Fibroblast of skin of left quadriceps (primary cell): ENCODE results near the gene UCK2.

Source experiments
- DNase-seq, 2 experiments: peaks; one replicate each; pipeline ENCODE4 v3.0.0-alpha.2; 2013; ENCODE audit warnings: low read depth in 2 of 2

UCK2 gene

DNA sequence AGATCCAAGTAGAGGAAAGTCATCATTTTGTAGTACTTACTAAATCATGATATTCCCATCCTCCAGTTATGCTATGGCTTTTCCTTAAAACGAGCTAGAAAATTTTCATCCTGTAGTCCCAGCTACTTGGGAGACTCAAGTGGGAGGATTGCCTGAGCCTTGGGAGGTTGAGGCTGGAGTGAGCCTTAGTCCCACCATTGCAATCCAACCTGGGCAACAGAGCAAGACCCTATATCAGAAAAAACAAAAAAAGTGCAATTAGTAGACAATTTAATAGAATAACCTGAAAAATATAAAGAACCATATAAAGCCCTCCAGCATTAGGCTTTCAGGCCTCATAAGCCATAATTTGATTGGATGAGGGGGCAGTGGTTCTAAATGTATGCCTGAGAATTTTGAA lies 6.8 kb downstream of the UCK2 start:
- DNase-seq = no peak

DNA sequence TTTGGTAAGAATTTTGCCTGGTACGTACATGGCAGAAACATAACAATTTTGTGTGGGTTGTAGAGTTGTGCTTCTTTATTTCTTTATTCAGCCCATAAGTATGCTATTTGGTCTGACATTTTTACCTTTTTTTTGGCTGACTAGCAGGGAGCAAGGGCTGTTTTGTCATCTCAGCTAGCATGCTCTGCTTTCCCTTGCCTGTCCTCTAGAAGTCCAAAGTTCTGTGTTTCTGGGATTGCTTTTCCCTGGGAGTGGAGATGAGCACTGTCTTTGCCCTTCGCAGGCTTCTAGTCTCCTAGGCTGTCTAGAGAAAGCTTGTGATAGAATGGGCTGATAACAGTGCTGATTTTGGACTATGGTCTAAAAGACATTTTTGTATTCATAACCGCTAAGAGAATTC lies 7.5 kb downstream of the UCK2 start:
- no peak for DNase-seq

DNA sequence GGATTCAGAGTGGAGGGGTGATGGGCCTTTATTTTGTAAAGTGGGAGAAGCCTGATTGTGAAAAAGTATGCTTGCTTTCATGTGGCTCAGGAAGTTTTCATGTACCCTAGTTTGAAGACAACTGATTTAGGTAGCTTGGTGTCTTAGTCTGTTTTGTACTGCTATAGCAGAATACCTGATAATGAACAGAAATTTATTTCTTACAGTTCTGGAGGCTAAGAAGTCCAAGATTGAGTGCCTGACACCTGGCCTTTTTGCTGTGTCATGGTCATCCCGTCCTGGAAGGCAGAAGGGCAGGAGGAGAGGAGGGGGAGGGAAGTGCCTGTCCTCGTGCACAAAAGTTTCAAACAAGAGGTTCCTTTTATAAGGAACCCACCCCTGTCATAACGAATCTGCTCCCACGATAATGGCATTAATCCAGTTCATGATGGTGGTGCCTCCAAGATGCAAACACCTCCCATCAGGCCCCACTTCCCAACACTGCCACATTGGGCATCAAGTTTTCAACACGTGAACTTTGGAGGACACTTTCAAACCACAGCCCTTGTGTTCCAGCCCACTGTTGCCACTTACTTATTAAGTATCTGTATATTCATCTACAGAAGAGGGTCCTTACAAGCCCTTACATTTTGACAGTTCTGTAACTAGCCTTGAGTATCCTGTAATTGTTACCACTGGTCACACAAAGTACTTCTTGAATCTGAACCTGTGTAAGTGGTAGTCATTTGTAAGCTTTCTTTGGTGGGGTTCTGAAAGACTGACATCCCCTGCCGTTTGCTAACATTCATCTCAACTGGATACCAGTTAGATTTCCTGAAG lies 9.5 kb downstream of the UCK2 start:
- DNase-seq = no peak

DNA sequence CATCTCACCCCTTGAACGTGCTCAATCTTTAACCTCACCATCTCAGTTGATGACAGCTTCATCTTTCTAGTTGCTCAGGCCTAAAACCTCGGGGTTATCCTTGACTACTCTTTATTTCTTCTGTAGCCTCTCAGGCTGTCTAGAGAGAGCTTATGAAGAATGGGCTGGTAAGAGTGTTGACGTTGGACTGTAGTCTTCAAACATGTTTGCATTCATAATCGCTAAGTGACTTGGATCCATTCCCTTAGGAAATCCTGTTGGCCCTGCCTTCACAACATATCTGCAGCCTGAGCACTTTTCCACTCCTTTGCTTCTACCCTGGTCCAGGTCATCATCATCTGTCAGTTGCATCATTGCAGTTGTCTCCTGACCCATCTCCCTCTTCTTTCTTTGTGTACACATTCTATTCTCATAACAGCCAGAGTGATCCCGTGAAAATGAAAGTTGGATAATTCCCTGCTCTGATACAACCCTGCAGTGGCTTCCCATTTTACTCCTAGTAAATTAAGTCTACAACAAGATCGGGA lies 10.5 kb downstream of the UCK2 start:
- no peak for DNase-seq

DNA sequence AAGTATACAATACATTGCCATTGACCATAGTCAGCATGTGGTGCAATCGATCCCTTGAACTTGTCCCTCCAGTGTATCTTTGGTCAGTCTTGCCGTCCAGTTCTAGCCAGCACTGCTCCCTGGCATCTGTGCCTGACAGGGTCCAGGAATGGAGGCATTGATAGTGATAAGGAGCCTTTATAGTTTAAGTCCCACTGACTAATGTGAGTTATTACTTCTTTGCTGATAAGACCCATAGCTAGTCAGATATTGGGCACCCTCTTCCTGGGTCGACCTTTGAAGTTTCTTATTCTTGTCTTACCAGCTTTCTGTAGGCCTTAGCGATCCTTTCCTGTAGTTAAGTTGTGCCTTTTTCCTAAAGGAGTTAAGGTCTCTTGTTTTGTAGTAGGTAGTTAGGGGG lies 13.0 kb downstream of the UCK2 start:
- DNase-seq = no peak

DNA sequence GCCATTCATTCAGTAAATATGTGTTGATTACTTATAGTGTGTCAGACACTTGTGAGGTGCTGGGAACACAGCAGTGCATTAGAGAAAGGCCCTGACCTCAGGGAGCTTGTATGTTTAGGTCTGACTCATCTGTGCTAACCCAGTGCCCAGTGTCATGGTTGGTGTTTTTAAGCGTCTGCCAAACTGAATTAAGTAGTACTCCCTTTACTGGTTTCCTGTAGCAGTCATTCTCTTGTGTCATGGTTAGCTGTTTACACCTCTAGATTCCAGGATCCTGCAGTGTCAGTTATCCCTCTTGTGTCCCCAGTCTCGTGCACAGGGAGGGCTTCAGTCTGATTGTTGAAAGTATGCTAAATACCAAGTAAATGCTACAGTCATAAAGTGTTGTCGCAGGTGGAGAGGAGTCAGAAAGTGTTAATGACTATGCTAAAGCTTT lies 14.2 kb downstream of the UCK2 start:
- DNase-seq = no peak

DNA sequence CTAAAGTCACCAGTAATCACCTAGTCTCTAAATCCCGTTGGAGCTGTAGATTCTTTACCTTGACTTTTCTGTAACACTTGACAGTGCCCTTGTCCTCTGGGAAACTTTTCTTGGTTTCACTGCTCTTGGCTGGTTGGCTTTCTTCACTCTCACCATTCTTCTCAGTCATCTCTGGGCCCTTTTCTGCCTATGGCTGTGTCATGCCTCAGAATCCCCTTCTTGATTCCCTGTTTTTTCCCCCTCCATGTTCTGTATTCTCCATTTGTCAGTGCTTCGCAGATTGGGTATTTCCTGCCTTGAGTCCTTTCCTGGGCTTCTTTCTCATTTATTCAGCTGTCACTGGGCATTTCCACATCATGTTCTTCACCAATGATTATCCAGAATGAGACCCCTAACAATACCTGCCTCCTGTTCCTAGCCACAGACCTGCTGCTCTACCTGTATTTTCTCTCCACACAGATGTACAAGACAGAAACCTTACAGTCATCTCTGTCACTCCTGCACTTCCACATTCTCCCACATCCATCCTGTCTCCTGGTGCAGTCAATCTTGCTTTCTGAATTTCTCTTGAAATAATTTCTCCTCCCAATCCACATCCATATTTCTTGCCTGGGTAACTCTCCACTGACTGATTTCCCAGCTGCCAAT lies 14.7 kb downstream of the UCK2 start:
- no peak for DNase-seq

DNA sequence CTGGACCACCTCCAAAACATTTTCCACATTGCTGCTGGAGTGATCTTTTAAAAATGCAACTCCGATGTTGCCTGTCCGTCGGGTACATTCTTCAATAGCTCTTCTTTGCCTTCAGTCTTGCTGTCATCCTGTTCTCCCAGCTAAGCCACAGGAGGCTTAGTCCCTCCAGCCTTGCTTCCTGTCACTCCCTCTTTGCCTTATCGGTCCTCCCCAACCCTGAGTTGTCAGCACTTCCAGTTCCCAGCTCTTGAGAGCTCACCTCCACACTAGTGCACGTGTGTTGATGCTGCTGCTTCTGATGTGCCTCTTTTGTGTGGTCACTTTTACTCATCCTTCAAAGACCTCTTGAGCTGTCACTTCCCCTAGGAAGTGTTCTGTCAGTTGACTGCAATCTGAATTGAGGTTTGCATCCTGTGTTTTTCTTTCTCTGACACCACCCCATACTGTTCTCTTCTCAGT lies 15.3 kb downstream of the UCK2 start:
- no peak for DNase-seq

DNA sequence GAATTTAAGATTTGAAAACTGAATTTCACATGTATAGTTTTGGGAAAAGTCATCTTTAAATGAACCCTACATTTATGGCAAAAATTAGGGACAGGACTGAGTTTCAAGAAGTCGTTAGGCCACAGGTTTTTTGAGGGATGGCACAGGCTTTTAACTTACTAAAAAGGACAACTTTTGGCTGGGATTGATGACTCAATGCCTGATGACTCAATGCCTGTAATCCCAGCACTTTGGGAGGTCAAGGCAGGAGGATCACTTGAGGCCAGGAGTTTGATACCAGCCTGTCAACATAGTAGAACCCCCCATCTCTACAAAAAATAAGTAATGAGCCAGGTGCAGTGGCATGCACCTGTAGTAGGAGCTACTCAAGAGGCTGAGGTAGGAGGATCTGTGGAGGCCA lies 15.9 kb downstream of the UCK2 start:
- DNase-seq = no peak

DNA sequence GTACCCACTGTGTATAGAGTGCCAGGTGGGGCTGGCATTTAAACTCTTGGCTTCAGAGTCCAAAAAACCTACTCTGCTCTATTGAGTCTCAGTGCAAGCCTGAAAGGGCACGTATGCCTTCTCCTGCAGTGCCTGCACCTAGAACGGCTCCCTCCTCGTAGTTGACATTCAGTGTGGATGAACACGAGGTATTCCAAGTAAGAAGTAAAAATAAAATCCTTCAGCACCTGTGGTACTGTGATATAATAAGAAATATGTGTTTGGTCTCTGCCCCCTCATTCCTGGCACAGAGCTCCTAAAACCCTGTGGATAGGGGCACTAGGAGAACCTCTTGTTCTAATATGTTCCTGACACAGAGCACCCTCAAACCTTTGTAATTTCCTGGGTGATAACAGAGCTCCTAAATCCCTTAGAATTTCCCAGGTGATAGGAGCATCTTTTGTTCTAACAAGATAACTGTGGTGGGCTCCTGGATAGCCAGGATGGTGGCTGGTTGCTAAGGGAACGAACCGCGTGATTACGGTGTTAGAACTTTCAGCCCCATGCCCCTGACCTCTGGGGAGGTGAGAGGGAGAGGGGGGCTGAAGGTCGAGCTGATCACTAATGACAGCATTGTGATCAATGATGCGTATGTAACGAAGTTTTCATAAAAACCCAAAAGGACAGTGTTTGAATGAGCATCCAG lies 16.8 kb downstream of the UCK2 start:
- no peak for DNase-seq

DNA sequence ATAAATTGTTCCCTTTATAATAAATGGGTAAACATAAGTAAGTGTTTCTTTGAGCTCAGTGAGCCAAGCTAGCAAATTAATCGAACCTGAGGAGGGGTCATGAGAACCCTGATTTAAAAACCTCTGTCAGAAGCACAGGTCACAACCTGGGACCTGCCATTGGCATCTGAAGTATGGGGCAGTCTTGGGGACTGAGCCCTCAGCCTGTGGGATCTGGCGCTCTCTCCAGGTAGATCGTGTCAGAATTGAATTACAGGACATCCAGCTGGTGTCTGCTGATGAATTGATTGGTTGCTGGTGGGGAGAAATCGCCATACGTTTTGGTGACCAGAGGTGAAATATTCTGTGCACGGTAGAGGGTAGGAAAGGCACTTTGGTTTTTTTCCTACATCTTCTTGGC lies 17.5 kb downstream of the UCK2 start:
- DNase-seq = no peak

DNA sequence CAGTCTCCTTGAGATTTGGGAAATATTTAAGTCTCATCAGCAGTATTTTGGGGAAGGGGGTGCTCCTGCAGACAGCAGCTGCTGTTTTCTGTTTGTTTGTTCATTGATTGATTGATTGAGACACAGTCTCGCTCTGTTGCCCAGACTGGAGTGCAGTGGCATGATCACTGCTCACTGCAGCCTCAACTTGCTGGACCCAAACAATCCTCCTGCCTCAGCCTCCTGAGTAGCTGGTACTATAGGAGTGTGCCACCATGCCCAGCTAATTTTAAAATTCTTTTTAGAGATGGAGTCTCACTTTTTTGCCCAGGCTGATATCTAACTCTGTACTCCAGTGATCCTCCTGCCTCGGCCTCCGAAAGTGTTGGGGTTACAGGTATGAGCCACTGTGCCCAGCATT lies 18.2 kb downstream of the UCK2 start:
- DNase-seq = no peak

DNA sequence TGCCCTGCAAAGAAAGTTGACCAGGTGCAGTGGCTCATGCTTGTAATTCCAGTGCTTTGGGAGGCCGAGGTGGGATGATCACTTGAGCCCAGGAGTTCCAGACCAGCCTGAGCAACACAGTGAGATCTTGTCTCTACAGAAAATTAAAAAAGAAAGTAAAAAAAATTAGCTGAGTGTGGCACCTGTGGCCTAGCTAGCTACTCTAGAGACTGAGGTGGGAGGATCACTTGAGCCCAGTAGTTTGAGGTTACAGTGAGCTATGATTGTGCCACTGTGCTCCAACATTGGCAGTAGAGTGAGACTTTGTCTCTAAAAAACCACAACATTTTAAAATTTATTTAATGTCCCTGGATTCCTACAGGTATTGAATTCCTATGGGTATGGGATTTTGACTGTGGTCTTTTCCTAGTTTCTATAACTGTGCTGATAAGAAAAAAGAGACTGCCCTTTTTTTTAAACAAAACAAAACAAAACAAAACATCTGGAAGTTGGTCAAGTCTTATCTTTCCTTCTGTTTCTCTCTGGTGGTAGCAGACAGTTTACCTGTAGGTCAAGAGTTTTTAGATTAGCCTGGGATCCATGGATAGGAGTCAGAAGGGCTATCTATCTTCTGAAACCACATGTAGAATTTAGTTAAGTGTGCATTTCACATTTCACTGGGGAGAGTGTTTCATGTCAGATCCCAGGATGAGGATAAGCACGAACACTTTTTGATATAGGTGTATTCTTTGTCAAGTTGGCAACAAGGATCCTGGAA lies 18.8 kb downstream of the UCK2 start:
- DNase-seq = no peak

DNA sequence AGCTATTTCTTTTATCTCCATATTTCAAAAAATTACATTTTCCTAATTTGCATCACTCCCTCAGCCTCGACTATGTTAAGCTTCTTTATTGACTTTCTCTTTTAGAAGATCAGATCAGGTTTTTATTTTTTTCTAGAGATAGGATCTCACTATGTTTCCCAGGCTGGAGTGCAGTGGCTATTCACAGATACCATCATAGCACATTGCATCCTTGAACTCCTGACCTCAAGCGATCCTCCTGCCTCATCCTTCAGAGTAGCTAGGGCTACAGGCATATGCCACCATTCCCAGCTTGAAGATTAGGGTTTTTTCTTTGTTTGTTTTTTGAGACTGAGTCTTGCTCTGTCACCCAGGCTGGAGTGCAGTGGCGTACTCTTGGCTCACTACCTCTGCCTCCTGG lies 20.1 kb downstream of the UCK2 start:
- DNase-seq = no peak

DNA sequence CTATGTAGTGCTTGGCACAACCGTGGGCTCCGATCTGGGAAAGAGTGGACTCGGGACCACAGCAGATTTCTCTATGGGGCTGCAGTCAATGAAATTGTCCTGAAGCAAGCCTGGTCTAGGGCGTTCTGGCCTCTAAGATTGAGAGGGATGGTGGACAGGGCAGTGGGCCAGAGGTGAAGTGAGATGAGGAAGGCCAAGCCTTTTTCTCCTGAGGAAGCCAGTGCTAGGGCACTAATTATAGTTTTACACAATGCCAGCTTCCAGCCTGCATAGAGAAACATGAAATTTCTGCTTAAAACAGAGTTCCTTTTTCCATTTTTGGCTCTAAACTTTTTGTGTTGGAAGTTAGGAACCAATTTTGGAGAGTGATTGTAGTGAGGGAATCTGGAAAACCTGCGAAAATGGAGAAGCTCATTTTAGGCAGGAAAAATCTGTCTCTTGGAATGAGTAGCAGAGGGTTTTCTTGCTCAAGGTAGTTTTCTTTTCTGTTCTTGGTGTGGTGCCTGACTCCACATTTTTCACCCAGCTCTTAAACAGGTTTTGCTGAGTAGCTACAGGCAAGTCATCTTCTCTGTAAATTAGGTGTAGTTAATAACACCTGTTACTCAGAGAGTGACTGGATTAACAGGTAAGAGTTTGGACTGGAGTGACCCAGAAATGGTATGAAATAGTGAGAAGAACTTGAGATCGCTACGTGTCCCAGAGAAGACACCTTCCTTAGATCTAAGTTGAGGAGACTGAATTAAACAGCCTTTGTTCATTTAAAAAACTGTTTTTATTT lies 22.1 kb downstream of the UCK2 start:
- DNase-seq = no peak

DNA sequence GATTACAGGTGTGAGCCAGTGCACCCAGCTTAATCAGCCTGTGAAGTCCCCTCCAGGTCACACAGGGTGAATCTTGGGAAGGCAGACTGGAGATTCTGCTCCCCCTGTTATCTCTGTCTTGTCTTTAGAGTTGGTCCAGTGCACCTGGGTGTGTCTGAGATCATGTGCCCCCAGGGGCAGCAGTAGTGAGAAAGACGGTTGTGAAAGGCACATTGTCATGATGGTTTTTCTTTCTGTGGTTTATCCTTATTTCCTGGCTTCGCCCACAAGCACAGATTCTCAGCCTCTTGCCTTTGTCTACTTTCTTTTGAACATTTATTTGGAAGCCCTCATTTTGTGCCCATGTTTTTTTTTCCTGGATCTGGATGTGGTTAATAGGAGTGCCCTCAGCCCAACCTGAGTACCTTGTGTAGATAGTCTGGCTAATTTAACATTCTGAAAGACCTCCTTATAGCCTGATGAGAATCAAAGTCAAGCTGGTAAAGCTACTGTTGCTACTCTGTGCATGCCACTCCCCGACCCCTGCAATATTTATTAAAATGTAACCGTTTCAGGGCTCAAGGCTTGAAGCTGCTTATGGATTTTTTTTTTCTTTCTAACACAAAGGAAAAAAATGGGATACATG lies 23.7 kb downstream of the UCK2 start:
- DNase-seq = no peak

DNA sequence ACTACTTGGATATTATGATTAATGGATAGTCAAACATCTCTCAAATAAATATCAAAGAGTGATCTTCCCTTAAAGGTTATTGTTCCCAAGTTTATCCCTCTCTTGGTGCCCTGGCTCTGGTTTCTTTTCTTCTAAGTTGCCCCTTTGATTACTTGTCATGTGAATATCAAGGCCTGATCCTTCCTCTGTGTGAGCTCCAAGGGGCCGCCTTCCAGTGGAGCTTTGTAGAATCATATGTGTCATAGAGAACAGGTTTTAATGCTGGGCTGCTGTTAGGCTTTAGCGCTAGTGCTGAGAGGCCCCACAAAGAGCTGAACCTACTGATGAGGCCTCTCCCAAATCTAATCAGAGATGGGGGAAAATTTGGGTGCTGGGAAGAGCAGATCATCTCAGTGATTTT lies 25.5 kb downstream of the UCK2 start:
- no peak for DNase-seq

DNA sequence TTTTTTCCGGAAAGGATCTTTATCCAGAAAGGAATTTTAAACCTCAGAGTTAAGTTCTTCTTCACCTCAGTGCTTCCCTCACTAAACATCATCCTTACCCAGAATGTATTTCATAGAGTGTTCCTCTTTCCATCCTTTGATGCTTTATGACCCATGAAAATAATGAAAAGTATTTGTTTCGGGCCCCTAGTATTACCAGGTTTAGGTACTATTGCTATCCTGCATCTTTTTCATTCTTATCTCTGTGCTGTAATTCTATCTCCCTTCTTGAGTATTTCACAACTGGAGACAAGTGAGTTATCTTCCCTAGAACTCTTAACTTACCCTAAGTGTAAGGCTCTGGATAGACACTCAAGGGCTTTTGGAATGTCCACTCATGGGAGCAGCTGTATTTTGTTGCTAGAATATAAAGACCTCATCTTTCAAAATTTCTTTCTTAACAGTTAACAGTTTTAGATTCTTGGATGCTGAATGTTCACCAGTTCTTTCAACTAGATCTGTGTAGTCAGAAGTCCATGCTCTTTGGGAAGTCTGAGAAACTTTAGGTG lies 26.2 kb downstream of the UCK2 start:
- DNase-seq = no peak

DNA sequence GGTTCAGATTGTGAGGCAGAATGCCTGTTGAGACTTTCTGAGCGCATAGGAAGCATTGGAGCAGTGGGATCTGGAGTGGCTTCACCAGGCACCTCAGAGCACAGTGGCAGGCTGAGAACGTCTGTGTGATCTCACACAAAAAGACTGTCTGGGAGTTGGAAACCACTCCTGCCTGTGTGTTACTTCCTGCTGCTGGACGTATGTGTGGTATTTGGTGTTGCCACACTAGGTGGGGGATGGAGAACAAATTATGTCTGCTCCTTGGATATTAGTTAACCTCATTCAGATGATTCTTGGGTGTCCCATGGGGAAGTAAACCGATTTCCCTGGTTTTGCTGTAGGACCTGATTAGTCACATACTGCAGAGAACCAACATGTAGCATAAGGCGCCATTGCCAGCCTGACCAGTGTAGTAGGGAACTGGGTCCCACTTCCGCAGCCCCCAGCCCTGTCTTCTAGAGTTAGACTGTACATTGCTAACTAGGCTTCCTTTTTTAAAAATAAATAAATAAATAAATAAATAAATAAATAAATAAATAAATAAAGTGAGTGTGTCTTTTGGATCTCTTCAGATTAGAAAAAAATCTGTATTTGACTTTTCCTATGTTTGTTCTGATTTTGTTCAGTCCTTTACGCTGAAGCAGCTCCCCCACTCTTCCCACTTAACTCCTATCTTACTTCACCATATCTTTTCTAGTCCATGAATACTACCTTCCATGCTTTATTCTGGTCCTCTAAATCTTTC lies 26.9 kb downstream of the UCK2 start:
- peak; percentile 94 to 95 for DNase-seq
